Liver (tissue), 9 donors: Measurements from ENCODE around the gene NOS3. TPM values are rescaled to one million over a fixed set of nuclear protein-coding genes. Genes with fewer than 3 reads are reported as not detected.

ENCODE experiments used
- DNase-seq: peaks from one replicate; pipeline ENCODE4 v3.0.0-alpha.2; 2017; ENCODE audit warnings: low spot score
- H3K27ac ChIP-seq, 2 donors: one replicate each; pipeline ENCODE4 v1.7.0; 2013; ENCODE audit warnings: inconsistent platforms in 2 of 2, low read length in 2 of 2, control low read depth in 1 of 2, low read depth in 1 of 2, mild to moderate bottlenecking in 1 of 2
- H3K27me3 ChIP-seq, 4 donors: one replicate each; pipeline versions ENCODE4 v1.6.1 to v1.7.0; 2013; ENCODE audit warnings: low read length in 3 of 4, inconsistent platforms in 1 of 4, mild to moderate bottlenecking in 1 of 4, moderate library complexity in 1 of 4; ENCODE audit not compliant: control insufficient read depth in 4 of 4, insufficient read depth in 4 of 4
- H3K36me3 ChIP-seq, 4 donors: one replicate each; pipeline versions ENCODE4 v1.6.1 to v1.7.0; 2013; ENCODE audit warnings: low read length in 3 of 4, mild to moderate bottlenecking in 3 of 4, low read depth in 1 of 4, moderate library complexity in 1 of 4; ENCODE audit not compliant: control insufficient read depth in 4 of 4, insufficient read depth in 3 of 4
- H3K4me1 ChIP-seq, 4 donors: one replicate each; pipeline versions ENCODE4 v1.6.1 to v1.7.0; 2013; ENCODE audit warnings: low read length in 3 of 4, mild to moderate bottlenecking in 3 of 4, moderate library complexity in 1 of 4; ENCODE audit not compliant: control insufficient read depth in 4 of 4, insufficient read depth in 4 of 4
- H3K4me3 ChIP-seq, 3 donors: one replicate each; pipeline versions ENCODE4 v1.6.1 to v1.7.0; 2013; ENCODE audit warnings: low read length in 3 of 3, control low read depth in 1 of 3, low read depth in 1 of 3, mild to moderate bottlenecking in 1 of 3
- H3K9ac ChIP-seq, 2 donors: one replicate each; pipeline ENCODE4 v1.7.0; 2013; ENCODE audit warnings: low read length in 2 of 2, mild to moderate bottlenecking in 2 of 2, moderate library complexity in 2 of 2, control low read depth in 1 of 2, low read depth in 1 of 2
- H3K9me3 ChIP-seq, 4 donors: one replicate each; pipeline versions ENCODE4 v1.6.1 to v1.7.0; 2013; ENCODE audit warnings: low read length in 3 of 4; ENCODE audit not compliant: control insufficient read depth in 4 of 4
- EGR1 ChIP-seq, 2 donors: IDR thresholded peaks; 2 replicates each; pipeline ENCODE4 v1.6.1; 2016 to 2018; ENCODE audit warnings: antibody characterized with exemption in 2 of 2, low read depth in 2 of 2
- FOXA1 ChIP-seq: IDR thresholded peaks from 2 replicates; pipeline ENCODE4 v1.6.1; 2016; ENCODE audit warnings: antibody characterized with exemption
- FOXA2 ChIP-seq: IDR thresholded peaks from 2 replicates; pipeline ENCODE4 v1.6.1; 2016; ENCODE audit warnings: antibody characterized with exemption
- GABPA ChIP-seq, 2 donors: IDR thresholded peaks in 1 of 2; conservative IDR thresholded peaks in 1 of 2; 2 replicates each; pipeline ENCODE4 v1.6.1; 2016; ENCODE audit warnings: antibody characterized with exemption in 2 of 2, mild to moderate bottlenecking in 1 of 2, moderate library complexity in 1 of 2
- HNF4A ChIP-seq, 2 donors: conservative IDR thresholded peaks; 2 replicates each; pipeline ENCODE4 v1.6.1; 2016; ENCODE audit warnings: antibody characterized with exemption in 2 of 2, mild to moderate bottlenecking in 2 of 2
- HNF4G ChIP-seq: IDR thresholded peaks from 2 replicates; pipeline ENCODE4 v1.6.1; 2016; ENCODE audit warnings: antibody characterized with exemption
- JUND ChIP-seq, 2 donors: IDR thresholded peaks; 2 replicates each; pipeline ENCODE4 v1.6.1; 2016; ENCODE audit warnings: antibody characterized with exemption in 2 of 2
- RXRA ChIP-seq, 2 donors: IDR thresholded peaks; 2 replicates each; pipeline ENCODE4 v1.6.1; 2017 to 2018; ENCODE audit warnings: antibody characterized with exemption in 2 of 2, mild to moderate bottlenecking in 1 of 2
- YY1 ChIP-seq: IDR thresholded peaks from 2 replicates; pipeline ENCODE4 v1.6.1; 2016; ENCODE audit warnings: antibody characterized with exemption, mild to moderate bottlenecking
- WGBS: extraction: QIAGEN DNeasy Blood & Tissue Kit; methylation state at CpG from one replicate; pipeline ENCODE4 v1.1.7; 2013; 5-methylcytosine and 5-hydroxymethylcytosine counted together
- polyA plus RNA-seq, 2 donors: library from polyadenylated mRNA; stranded (reverse) in 1 of 2; unstranded in 1 of 2; fragments of 200-250 nt in 1 of 2; fragments of >200 nt in 1 of 2; fragmentation: Nextera tagmentation in 1 of 2; extraction: Ambion mirVana in 1 of 2; gene quantifications; one replicate each; pipeline versions ENCODE4 v1.2.1 to v1.2.3, GENCODE V29; 2013 to 2015
- total RNA-seq, 2 donors: library from RNA; depleted of rRNA; stranded (reverse); fragments of >200 nt; gene quantifications; one replicate each; pipeline ENCODE4 v1.2.3, GENCODE V29; 2014
- TF ChIP-seq, protein P1 (sequence below): fragments of 150-350 bp; IDR thresholded peaks from 2 replicates; pipeline ENCODE4 v1.5.1; 2017; ENCODE audit warnings: improper control_type of control experiment, low read depth, low read length; ENCODE audit not compliant: missing input control
- TF ChIP-seq, protein P2 (sequence below): IDR thresholded peaks from 2 replicates; pipeline ENCODE4 v1.6.1; 2016; ENCODE audit warnings: antibody characterized with exemption
- TF ChIP-seq, protein P3 (sequence below): IDR thresholded peaks from 2 replicates; pipeline ENCODE4 v1.6.1; 2016; ENCODE audit warnings: antibody characterized with exemption
- TF ChIP-seq, protein P4 (sequence below): IDR thresholded peaks from 2 replicates; pipeline ENCODE4 v1.6.1; 2016; ENCODE audit warnings: antibody characterized with exemption, mild to moderate bottlenecking
- TF ChIP-seq, protein P5 (sequence below): IDR thresholded peaks from 2 replicates; pipeline ENCODE4 v1.6.1; 2016; ENCODE audit warnings: antibody characterized with exemption
- donor health status: healthy.
- donor health status: healthy.
- donor health status: healthy.
- donor health status: healthy.
- donor health status: healthy.

NOS3 gene
- total and polyA plus RNA-seq, 4 donors: 1.6 to 6.1 (median 5.1) TPM

DNA sequence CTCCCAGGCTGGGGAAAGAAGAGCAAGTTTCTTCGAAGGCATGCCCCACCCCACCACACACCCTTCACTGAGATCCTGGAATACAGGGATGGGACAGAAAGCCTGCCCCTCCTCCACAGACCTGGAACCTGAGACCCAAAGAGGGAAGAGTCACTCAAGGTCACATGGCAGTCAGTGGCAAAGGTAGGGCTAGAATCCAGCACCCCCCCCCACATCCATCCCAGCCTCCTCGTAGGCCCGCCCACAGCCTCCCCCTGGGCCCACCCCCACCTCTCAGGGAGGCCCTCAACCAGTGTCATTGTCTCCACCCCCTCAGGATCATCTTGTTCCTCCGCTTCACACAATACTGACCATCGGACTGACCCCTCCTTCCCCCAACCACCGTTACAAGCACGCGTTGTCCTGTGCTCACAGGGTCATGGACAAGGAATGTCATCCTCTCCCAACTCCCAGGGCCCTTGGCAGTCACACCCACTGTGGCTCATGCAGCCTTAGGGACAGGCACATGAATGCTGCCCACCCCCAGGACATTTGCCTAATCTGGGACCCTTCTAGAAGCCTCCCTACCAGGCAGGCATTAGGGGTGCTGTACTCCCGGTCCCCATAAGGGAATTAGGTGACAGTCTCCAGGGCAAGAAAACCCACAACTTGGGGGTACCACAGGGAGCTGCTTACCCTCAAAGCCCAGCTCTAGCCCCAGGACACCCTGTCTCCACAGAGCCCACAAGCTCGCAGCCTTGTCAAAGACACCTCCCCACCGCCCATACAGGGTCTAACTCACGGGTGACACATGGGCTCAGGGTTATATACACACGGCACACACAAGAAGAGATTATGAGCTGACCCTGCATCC lies 14.1 kb upstream of the NOS3 start:
- H3K27me3 ChIP-seq: peaks cover 0 to 12% (median 5%) of the 10 kb centered on the region in 4 donors
- H3K9ac ChIP-seq: no peak overlapping the region

More for the DNA sequence above, 14.1 kb upstream of the NOS3 start:
- no peak for DNase-seq
- no peak overlapping the region for H3K27ac ChIP-seq
- no peaks in the 10 kb centered on the region for H3K9me3 ChIP-seq
- TF ChIP-seq JUND (IDR thresholded peaks at IDR 0.05) (no peak), HNF4G (no peak), FOXA2 (no peak), RXRA (IDR thresholded peaks at IDR 0.05) (no peak), FOXA1 (no peak), EGR1 (IDR thresholded peaks at IDR 0.05; ENCODE audit: low read depth in 2 of 2) (no peak), GABPA (IDR thresholded peaks at IDR 0.05 in 1 of 2, conservative IDR thresholded peaks at IDR 0.05 in 1 of 2) (no peak), HNF4A (conservative IDR thresholded peaks at IDR 0.05) (no peak), YY1 (no peak)
- TF ChIP-seq, protein P1, sequence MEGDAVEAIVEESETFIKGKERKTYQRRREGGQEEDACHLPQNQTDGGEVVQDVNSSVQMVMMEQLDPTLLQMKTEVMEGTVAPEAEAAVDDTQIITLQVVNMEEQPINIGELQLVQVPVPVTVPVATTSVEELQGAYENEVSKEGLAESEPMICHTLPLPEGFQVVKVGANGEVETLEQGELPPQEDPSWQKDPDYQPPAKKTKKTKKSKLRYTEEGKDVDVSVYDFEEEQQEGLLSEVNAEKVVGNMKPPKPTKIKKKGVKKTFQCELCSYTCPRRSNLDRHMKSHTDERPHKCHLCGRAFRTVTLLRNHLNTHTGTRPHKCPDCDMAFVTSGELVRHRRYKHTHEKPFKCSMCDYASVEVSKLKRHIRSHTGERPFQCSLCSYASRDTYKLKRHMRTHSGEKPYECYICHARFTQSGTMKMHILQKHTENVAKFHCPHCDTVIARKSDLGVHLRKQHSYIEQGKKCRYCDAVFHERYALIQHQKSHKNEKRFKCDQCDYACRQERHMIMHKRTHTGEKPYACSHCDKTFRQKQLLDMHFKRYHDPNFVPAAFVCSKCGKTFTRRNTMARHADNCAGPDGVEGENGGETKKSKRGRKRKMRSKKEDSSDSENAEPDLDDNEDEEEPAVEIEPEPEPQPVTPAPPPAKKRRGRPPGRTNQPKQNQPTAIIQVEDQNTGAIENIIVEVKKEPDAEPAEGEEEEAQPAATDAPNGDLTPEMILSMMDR: no peak
- TF ChIP-seq, protein P2, sequence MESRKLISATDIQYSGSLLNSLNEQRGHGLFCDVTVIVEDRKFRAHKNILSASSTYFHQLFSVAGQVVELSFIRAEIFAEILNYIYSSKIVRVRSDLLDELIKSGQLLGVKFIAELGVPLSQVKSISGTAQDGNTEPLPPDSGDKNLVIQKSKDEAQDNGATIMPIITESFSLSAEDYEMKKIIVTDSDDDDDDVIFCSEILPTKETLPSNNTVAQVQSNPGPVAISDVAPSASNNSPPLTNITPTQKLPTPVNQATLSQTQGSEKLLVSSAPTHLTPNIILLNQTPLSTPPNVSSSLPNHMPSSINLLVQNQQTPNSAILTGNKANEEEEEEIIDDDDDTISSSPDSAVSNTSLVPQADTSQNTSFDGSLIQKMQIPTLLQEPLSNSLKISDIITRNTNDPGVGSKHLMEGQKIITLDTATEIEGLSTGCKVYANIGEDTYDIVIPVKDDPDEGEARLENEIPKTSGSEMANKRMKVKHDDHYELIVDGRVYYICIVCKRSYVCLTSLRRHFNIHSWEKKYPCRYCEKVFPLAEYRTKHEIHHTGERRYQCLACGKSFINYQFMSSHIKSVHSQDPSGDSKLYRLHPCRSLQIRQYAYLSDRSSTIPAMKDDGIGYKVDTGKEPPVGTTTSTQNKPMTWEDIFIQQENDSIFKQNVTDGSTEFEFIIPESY: no peak
- TF ChIP-seq, protein P3, sequence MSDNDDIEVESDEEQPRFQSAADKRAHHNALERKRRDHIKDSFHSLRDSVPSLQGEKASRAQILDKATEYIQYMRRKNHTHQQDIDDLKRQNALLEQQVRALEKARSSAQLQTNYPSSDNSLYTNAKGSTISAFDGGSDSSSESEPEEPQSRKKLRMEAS: no peak
- TF ChIP-seq, protein P4, sequence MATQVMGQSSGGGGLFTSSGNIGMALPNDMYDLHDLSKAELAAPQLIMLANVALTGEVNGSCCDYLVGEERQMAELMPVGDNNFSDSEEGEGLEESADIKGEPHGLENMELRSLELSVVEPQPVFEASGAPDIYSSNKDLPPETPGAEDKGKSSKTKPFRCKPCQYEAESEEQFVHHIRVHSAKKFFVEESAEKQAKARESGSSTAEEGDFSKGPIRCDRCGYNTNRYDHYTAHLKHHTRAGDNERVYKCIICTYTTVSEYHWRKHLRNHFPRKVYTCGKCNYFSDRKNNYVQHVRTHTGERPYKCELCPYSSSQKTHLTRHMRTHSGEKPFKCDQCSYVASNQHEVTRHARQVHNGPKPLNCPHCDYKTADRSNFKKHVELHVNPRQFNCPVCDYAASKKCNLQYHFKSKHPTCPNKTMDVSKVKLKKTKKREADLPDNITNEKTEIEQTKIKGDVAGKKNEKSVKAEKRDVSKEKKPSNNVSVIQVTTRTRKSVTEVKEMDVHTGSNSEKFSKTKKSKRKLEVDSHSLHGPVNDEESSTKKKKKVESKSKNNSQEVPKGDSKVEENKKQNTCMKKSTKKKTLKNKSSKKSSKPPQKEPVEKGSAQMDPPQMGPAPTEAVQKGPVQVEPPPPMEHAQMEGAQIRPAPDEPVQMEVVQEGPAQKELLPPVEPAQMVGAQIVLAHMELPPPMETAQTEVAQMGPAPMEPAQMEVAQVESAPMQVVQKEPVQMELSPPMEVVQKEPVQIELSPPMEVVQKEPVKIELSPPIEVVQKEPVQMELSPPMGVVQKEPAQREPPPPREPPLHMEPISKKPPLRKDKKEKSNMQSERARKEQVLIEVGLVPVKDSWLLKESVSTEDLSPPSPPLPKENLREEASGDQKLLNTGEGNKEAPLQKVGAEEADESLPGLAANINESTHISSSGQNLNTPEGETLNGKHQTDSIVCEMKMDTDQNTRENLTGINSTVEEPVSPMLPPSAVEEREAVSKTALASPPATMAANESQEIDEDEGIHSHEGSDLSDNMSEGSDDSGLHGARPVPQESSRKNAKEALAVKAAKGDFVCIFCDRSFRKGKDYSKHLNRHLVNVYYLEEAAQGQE: no peak
- TF ChIP-seq, protein P5, sequence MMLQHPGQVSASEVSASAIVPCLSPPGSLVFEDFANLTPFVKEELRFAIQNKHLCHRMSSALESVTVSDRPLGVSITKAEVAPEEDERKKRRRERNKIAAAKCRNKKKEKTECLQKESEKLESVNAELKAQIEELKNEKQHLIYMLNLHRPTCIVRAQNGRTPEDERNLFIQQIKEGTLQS: no peak
- H3K36me3 ChIP-seq: no peaks in the 10 kb centered on the region
- peaks cover 0 to 23% (median 9%) of the 10 kb centered on the region in 4 donors for H3K4me1 ChIP-seq
- 39% methylated on average over 13 of the region's 13 CpGs for WGBS
- no peak overlapping the region for H3K4me3 ChIP-seq
